ENCODE measurements around the gene TMEM190.

GRCh38 chr19:55341595-55342531 lies 34.8 kb upstream of the TMEM190 start:
- no peak for TF ChIP-seq POLR2A (IDR thresholded peaks at IDR 0.05)
- no peak for TF ChIP-seq CTCF (IDR thresholded peaks at IDR 0.05)
